Jurkat, Clone E6-1 (cell line): ENCODE measurements around the gene ISX. TPM values are rescaled to one million over a fixed set of nuclear protein-coding genes. Genes with fewer than 3 reads are reported as not detected.
A peak's percentile ranks its signal among the peaks of the same experiment; 100 is the strongest.
"Not testable (repeated sequence)": the region's sequence is repeated elsewhere in the genome, so short reads cannot be mapped to it uniquely, and the experiment has no call there.

ENCODE experiments used
- DNase-seq: peaks from one replicate; pipeline ENCODE4 v3.0.0-alpha.2; 2011; ENCODE audit warnings: low read depth, low spot score
- H3K4me3 ChIP-seq: 2 replicates; pipeline ENCODE4 v1.5.1; 2011; ENCODE audit warnings: mild to moderate bottlenecking, low read length, control low read depth, moderate library complexity
- polyA plus RNA-seq: library from polyadenylated mRNA; unstranded; fragments of >200 nt; gene quantifications from one replicate; pipeline ENCODE4 v1.2.1, GENCODE V29; 2012; ENCODE audit warnings: missing spikeins; ENCODE audit not compliant: insufficient read length, insufficient read depth

The ISX gene
- polyA plus RNA-seq, result not detected

GRCh38 chr22:35065796-35066218, at the start of gene ISX:
Gene ISX (plus strand): TSS chr22:35066158. CDS start chr22:35067088, 930 bp downstream.
- no peak within 1 kb of the TSS for H3K4me3 ChIP-seq
- no peak for DNase-seq

DNA sequence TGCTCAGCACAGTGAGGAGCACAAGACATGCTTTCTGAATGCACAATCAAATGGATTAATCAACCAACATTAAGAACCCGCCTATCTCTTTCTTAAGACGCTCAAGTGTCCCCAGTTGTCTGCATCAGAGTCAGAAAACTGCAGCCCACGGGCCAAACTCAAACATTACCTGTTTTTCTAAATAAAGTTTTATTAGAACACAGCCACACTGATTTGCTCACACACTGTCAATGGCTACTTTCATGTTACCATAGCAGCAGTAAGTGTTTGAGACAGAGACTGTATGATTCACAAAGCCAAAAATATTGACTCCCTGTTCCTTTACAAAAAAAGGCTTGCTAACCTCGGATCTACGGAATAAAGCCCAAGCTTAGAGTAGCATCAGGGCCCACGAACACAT, 49.0 kb upstream of the ISX start:
- no peak for DNase-seq
- no peak overlapping the region for H3K4me3 ChIP-seq

- no peak for DNase-seq
Measured at GRCh38 chr22:35018995-35019394, 47.0 kb upstream of the ISX start.

DNA sequence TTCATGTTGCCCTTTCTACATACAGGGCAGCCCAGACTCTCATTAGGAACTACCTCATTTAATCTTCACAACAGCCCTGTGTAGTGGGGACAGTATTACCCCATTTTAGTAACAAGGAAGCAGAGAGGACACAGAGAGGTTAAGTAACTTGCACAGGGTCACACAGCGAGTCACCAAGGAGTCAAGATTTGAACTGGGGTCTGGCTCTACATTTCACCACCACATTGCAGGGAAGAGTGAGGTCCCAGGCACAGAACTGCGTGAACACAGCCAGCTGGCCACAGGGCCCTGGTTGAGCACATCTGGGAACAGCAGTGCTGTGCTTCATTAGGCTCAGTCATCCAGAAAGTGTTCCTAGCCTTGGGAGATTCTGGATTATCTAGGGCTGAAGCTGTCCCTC, 45.4 kb upstream of the ISX start:
- H3K4me3 ChIP-seq, result no peak overlapping the region

More at GRCh38 chr22:35018995-35019394, 47.0 kb upstream of the ISX start:
- H3K4me3 ChIP-seq, result no peak overlapping the region

GRCh38 chr22:35021161-35021560, 44.8 kb upstream of the ISX start:
- H3K4me3 ChIP-seq, result no peak overlapping the region

More for the DNA sequence above, 45.4 kb upstream of the ISX start:
- no peak for DNase-seq

DNA sequence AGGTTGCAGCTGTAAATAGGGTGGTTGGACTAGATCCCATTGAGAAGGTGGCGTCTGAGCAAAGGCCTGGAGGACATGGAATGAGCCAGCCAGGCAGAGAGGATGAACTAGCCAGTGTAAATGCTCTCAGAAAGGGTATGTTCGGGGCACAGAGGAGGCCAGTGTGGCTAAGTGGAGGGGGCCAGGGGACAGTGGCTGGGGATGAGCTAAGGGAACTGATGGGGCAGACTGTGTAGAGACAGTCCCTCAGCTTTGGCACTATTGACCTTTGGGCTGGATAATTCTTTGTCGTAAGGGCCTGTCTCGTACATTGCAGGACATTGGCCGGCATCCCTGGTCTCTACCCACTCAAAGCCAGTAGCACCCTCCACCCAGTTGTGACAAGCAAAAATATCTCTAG, 43.7 kb upstream of the ISX start:
- DNase-seq, result no peak
- H3K4me3 ChIP-seq, result no peak overlapping the region

More at GRCh38 chr22:35021161-35021560, 44.8 kb upstream of the ISX start:
- no peak for DNase-seq

GRCh38 chr22:35023692-35024363, 42.1 kb upstream of the ISX start:
- no peak overlapping the region for H3K4me3 ChIP-seq
- peak; percentile 47 for DNase-seq

- no peak overlapping the region for H3K4me3 ChIP-seq
- no peak for DNase-seq
Measured at GRCh38 chr22:35024364-35024692, 41.6 kb upstream of the ISX start.

DNA sequence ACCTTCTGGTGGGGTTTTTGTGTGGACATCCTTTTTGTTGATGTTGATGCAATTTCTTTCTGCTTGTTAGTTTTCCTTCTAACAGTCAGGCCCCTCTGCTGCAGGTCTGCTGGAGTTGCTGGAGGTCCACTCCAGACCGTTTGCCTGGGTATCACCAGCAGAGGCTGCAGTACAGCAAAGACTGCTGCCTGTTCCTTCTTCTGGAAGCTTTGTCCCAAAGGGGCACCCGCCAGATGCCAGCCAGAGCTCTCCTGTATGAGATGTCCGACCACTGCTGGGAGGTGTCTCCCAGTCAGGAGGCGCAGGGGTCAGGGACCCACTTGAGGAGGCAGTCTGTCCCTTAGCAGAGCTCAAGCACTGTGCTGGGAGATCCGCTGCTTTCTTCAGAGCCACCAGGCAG, 35.8 kb upstream of the ISX start:
- DNase-seq, H3K4me3 ChIP-seq: not testable (repeated sequence)

DNA sequence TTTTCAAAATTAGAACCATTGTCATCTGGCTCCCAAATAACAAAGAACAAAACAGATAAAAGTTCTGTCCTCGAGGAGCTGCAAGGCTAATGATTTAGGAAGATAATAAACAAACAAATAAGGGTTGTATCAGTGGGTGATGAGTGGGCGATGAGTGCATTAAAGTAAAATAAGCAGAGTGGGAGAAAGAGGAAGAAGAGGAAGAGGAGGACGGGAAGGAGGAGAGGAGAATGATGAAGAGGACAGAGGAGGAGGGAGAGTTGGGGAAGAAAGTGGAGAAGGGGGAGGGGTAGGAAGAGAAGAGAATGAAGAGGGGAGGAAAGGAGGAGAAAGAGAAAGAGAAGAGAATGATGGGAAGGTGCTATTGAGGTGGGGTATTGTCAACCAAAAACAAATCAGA, 33.4 kb upstream of the ISX start:
- no peak for DNase-seq
- no peak overlapping the region for H3K4me3 ChIP-seq

DNA sequence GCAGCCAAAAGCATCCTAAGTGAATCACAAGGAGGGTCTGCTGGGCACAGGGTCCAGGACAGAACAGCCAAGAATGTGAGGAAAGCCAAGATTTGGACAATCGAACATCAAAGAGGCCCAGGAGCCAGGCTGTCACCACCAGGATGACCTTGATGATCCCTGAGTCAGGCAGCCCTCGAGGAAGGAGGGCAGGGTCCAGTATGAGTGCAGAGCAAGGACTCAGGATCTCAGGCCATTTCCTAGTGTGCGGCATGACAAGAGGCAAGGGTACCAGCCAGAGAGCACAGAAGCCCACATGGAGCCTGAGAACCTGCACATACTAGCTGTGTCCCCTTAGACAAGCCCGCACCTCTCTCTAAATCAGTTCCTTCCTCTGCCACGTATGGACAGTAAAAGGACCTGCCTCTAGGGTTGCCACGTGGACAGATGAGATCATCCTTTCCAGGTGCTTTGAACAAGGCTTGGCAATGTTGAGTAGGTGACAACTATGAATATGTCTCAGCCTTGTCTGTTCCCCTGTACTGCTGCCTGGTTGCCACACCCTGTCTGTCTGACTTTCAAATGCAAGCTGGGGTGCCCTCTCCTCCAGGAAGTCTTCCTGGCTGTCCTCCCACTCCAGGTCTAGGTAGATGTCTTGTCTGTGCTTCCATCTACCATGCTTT, 32.2 kb upstream of the ISX start:
- no peak overlapping the region for H3K4me3 ChIP-seq
- no peak for DNase-seq

DNA sequence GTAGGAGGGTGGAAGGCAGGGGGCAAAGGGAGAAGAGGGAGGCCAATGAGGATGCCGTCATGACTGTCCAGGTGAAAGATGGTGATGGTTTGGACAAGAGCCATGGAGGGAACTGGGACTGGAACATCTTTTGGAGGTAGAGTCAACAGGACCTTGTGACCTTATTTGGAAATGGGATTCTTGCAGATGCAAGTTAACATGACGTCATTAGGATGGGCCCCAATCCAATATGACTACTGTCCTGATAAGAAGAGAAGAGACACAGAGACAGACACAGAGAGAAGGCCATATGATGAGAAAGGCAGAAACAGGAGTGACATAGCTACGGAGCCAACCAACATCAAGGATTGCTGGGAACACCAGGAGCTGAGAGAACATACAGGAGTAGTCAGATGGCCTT, 31.0 kb upstream of the ISX start:
- no peak for DNase-seq
- no peak overlapping the region for H3K4me3 ChIP-seq

DNA sequence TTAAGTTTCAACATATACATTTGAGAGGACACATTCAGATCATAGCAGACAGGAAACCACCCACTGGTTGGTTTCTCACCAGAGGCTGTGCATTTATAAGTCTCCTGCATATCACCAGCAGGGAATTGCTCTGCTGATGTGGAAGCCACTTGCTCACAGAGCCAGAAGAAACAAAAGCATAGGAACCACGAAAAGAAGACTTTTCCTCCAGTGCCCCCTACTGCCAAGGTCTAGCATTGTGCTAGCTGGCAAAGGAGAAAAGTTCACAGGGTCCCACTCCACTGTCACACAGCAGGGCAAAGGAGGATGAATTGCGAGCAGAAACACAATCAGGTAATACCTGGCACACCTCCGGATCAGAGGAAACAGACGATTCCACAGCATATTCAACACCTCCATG, 28.9 kb upstream of the ISX start:
- DNase-seq, result no peak

GRCh38 chr22:35039625-35040024, 26.3 kb upstream of the ISX start:
- no peak for DNase-seq
- no peak overlapping the region for H3K4me3 ChIP-seq

More for the DNA sequence above, 28.9 kb upstream of the ISX start:
- H3K4me3 ChIP-seq, result no peak overlapping the region

- no peak for DNase-seq
- H3K4me3 ChIP-seq, result no peak overlapping the region
Measured at GRCh38 chr22:35043252-35043933, 22.6 kb upstream of the ISX start.

DNA sequence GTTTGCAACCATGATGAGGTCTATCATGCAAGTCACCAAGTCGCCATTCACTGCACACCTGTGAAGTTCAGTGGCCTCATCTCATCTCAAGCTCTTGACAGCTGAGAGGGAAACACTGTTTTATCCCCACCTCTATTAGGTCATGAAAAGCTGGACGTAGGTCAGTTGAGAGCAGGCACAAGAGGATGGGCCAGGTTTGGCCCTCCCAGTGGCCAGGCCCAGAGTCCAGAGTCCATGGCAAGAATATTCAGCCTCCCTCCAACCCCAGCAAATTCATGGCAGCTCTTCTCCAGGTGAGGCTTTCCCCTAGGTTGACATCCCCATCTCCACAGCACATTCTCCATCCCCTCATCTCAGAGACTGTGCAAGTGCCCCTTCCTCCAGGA, 22.0 kb upstream of the ISX start:
- no peak for DNase-seq
- no peak overlapping the region for H3K4me3 ChIP-seq

- H3K4me3 ChIP-seq, result no peak overlapping the region
- DNase-seq, result no peak
Measured at GRCh38 chr22:35044607-35045390, 21.2 kb upstream of the ISX start.

DNA sequence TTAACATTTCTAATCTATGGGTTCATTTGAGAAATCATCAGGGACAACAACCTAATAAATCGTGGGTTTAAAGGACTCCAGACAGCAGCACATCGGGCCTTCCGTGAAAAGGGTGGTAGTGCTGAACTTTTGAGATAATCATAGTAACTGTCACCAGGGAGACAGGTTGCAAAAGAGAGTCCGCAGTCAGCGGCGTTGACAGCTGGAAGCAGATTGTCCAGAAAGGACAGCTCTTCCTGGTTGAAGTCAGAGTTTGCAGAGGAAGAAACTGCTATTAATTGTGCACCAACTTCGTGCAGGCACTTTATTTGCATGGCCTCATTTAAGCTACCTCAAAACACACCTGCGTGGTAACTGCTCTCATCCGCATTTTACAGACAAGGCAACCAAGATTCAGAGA, 20.5 kb upstream of the ISX start:
- DNase-seq, result no peak
- no peak overlapping the region for H3K4me3 ChIP-seq

GRCh38 chr22:35046744-35047462, 19.1 kb upstream of the ISX start:
- no peak overlapping the region for H3K4me3 ChIP-seq
- DNase-seq, result no peak
